ENCODE measurements around the gene COQ8A.

The COQ8A gene

DNA sequence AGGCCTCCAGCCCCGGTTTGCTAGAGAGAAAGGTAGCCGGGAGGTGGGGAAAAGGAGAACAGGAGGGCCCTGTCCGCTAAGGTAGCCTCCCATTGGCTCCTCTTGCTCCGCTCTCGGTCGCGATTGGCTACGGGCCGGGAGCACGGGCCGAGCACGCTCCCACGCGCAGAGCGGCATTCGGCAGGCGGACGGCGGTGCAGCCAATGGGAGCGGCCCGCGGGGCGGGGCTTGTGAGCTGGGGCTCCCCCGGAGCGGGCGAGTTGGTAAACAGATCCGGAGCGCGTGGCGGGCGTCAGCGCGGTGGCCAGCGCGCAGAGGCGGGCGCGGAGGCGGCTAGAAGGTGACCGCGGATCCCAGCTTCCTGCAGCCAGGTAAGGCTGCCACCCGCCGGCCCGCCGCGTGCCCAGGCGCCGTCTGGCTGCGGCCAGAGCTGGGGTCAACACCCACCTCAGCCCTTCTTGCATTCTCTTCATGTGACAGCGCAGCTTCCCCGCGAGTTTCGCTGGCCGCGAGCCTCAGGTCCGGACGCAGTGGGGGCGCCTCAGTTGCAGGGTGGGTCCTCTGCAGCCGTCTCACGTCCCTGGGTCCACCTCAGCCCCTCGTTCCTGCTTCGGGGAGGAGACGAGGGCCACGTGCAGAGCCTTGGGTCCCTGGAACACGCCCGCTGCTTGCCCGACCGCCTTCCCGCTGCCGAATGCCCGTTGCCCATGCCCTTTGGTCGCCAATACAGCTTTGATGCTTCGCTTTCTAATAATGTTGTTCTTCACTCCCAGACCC is at the start of gene COQ8A:
COQ8A (plus strand) TSS at position 266 of the 777 bp plus-strand sequence. CDS start 21,092 bp downstream, outside the sequence.
- peak; percentile 99 for DNase-seq (ENCODE audit: low spot score)

DNA sequence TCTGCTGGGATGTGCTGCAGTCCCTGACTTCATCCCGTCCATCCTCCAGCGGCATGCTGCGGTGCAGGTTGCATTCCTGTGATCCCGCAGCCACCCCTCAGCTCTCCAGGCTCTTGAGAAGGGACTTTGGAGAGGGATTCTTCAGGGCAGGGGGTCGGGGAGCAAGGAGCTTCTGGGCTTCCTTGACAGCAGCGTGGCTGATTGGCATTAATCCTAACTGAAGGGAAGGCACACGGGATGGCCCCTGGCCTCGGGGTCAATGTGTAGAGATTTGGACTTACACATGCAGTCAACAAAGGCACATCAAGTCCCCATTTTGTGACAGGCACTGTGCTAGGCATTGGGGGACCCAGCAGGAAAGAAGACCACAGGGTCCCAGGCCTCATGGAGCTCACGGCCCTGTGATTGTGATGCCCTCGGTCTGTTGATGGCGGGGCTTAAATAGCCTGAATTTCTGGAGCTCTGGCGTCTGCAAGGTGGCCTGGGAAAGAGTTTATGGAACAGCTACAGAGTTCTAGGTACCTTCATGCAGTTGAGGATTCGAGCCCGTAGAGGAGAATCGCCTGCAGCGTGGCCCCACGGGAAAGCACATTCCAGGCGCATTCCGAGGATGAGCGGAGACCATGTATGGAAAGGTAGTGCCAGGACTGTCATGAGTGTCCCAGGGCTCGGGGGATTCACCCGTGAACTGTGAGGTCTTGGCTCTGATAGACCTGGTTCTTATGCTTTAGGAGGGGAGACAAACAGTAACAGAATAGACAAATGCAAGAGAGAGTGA is 49.6 kb upstream of the COQ8A start:
- DNase-seq (ENCODE audit: low spot score), result no peak

GRCh38 chr1:226891346-226891745 is 48.7 kb upstream of the COQ8A start:
- no peak for DNase-seq (ENCODE audit: low spot score)

DNA sequence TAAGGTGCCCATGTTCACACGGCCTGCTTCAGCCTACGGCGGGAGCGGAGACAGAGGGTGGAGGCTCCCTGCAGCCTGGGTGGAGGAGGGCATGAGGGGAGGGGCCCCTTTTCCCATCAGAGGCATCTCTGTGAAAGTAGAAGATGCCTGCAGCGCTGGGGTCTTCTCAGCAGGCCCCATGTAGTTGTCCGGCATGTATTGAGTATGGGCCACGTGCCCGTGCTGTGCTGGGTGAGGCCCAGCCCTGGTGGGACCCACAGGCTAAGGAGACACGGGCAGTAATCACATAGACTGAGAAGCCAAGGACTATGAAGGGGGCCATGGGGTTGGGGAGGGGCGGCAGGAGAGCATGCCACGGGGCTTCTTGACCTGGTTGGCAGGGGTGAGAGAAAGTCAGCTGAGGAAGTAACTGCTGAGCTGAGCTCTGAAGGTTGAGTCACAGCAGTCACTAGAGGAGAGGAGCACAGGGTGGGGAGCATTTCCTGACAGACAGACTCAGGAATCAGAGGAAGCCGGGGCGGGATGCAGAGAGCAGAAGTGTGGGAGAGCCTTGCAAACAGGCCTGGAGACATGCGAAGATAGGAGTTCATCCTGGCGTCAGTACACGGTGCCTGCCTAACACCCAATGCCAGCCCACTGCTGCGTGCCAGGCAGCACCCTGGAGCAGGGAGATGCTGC is 48.1 kb upstream of the COQ8A start:
- peak; percentile 30 for DNase-seq (ENCODE audit: low spot score)

GRCh38 chr1:226892524-226892875 is 47.6 kb upstream of the COQ8A start:
- no peak for DNase-seq (ENCODE audit: low spot score)

DNA sequence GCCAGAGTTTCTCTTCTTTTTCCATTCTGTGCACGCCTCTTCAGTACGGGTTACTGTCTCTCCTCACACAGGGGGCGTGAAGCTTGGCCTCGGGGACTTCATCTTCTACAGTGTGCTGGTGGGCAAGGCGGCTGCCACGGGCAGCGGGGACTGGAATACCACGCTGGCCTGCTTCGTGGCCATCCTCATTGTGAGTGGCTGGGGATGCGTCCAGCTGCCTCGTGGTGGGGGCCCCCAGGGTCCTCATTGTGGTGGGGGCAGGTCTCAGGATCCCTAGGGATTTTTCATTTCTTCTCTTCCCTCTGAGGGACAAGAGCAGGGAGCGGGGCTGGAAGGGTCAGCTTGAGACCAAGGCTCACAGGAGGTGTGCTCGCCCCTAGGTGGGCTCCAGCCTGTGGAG is 46.2 kb upstream of the COQ8A start:
- DNase-seq (ENCODE audit: low spot score), result no peak

DNA sequence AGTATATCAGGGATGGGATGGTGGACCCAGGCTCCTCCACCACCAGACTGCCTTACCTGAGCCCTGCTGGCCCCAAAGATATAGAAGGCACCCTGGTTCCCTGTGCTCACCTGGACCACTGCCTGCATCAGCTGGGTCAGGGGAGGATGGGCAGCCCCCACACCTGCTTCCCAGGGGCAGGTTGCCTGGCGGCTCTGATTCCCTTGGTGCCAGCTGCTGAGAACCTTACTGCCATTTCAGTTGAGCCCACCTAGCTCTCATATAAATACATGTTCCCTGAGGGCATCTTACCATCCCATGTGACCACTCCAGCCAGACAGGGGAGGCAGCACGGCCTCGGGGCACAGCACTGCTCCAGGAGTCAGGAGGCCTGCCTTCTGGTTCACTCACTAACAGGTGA is 45.3 kb upstream of the COQ8A start:
- DNase-seq (ENCODE audit: low spot score), result no peak

- no peak for DNase-seq (ENCODE audit: low spot score)
Measured at GRCh38 chr1:226895644-226896043, 44.5 kb upstream of the COQ8A start.

DNA sequence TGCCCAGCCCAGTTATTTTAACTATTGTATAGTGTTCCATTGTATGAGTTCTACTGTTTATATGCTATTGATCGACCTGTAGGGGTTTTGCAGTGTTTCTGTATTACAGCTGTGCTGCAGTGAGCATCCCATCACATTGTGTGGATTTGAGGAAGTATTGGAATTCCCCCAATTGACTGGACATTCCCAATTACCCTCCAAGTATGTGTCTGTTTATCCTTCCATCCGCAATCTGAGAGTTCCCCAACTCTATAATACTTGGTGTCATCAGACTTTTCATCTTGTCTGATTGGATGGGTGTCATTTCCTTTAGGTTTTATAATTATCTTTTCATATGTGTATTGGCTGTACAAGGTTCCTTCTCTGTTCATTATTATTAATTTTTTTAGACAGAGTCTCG is 41.8 kb upstream of the COQ8A start:
- DNase-seq (ENCODE audit: low spot score), result no peak

- DNase-seq (ENCODE audit: low spot score), result no peak
Measured at GRCh38 chr1:226901421-226901820, 38.7 kb upstream of the COQ8A start.

GRCh38 chr1:226902601-226903000 is 37.5 kb upstream of the COQ8A start:
- no peak for DNase-seq (ENCODE audit: low spot score)

DNA sequence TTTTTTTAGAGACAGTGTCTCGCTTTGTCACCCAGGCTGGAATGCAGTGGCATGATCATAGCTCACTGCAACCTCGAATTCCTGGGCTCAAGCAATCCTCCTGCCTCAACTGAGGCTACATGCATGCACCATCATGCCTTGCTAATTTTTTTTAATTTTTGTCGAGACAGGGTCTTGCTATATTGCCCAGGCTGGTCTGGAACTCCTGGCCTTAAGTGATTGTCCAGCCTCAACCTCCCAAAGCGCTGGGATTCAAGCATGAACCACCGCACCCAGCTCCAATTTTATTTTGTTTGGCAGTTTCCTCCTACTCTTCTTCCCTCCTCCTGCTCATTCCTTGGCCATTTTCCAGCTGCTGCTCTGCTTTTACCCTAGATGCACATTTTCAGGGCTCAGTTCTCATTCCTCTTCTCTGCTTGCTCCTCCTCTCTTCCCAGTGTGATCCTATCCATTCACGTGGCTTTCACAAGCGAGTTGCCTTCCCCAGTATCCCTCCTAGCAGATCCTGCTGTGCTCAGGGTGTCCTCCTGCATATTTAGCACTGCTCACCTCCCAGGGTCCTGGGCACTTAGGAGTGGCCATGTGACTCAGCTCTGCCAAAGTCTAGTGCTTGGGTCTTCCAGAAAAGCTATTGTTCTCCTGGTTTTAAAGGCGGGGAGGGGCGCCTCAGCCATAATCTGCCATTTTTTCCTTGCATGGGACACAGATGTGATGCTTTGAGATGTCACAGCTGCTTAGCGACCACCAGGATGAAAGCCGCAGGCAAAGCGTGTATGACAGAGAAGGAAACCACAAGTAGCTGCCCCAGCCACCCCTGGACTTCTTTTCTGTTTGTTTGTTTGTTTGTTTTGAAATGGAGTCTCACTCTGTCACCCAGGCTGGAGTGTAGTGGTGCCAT is 36.0 kb upstream of the COQ8A start:
- DNase-seq (ENCODE audit: low spot score), result peak; percentile 54

DNA sequence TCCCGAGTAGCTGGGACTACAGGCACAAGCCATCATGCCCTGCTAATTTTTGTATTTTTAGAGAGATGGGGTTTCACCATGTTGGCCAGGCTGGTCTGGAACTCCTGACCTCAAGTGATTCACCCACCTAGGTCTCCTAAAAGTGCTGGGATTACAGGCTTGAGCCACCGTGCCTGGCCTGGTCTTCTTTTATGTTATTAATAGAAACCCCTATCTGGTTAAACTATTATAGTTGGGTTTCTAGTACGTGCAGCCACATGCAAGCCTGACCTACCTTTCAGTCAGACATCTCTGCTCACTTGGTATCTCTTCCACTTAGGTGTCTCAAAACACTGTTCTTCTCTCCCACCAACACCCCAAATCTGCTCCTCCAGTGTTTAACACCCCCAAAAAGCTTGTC is 35.3 kb upstream of the COQ8A start:
- no peak for DNase-seq (ENCODE audit: low spot score)

DNA sequence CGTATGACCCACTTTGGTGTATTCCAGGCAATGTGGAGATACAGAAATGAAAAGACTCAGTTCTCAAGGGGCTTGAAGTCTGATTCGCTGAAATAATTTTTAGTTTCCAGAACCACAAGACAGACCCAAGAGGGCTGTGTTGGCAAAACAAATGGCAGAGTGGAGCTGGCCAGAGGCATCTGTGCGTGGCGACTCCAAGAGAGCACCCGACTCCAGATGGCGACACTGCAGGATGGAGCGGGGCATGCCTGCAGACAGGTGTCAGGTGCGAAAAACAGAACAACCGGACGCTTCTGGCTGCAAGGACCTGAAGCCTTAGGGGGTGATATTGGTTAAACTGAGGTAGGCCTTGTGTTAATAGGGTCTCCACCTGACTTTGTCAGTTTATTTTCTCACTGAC is 31.7 kb upstream of the COQ8A start:
- no peak for DNase-seq (ENCODE audit: low spot score)

DNA sequence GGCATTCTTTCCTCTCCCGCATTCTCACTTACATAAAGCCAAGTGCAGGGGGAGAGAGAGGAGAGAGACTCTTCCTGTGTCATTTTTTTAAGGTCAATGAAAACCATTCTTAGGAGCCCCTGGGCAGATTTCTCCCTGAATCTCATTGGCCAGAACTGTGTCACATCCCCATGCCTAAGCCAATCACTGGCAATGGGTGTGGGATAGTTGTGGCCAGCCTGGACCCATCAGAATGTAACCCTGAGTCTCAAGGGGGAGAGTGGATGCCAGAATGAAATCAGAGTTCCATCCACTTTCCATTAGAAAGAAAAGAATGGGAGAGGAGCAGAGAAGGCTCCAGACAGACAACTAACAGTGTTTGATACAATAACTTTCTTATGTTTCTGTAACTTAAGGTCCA is 31.2 kb upstream of the COQ8A start:
- DNase-seq (ENCODE audit: low spot score), result no peak

GRCh38 chr1:226912587-226913176 is 27.4 kb upstream of the COQ8A start:
- DNase-seq (ENCODE audit: low spot score), result no peak

DNA sequence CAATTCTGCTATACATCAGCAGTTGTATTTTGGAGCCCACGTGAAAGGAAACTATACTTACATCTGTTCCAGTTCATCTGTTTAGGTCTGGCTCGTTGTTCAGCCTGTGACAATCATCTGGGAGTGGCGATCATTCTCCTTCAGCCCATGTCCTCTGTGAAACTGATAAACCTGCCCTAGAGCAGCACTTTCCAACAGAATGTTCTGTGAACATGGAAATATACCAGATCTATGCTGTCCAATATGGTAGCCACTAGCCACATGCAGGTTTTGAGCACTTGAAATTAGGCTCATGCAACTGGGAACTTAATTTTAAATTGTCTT is 24.5 kb upstream of the COQ8A start:
- no peak for DNase-seq (ENCODE audit: low spot score)

GRCh38 chr1:226916497-226916896 is 23.6 kb upstream of the COQ8A start:
- DNase-seq (ENCODE audit: low spot score), result no peak

DNA sequence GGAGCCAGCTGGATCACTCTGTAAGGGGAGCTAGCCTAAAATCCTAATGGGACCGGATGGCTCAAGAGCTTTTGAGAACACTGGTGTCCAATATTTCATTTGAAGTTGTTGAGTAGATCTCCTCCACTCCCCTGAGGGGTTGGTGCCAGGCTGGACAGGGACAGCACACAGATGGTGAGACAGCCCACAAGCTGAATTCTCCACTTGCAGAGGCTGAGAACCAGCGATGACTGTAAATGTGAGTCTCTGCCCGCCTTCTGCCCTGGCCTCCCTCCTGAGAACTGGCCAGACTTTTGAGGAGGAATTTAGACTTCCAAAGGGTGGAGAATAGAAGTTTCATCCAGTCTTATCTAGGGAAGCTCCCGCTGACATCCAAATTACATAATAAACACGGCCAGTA is 20.5 kb upstream of the COQ8A start:
- DNase-seq (ENCODE audit: low spot score), result no peak

GRCh38 chr1:226919995-226920394 is 20.1 kb upstream of the COQ8A start:
- no peak for DNase-seq (ENCODE audit: low spot score)

DNA sequence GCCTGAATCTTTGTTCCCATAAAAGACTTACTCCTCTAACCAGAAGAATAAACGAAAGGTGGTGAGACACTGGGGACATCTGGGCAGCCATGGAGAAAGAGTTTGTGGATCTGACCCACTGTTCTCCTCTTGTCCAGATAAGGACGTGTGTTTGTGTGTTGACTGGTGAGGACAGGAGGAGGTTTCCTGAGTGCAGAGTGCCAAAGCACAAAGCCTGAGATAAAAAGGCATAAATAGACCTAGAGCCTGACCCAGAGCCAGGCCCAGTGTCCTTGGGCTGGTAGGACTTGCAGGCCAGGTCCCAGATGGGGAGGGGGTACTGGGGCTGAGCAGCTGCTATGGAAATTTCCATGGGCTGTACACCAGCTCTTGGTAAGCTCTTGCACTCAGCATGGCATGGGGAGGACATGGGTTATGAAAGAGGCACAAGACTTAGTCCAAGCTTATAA is 19.6 kb upstream of the COQ8A start:
- DNase-seq (ENCODE audit: low spot score), result no peak

DNA sequence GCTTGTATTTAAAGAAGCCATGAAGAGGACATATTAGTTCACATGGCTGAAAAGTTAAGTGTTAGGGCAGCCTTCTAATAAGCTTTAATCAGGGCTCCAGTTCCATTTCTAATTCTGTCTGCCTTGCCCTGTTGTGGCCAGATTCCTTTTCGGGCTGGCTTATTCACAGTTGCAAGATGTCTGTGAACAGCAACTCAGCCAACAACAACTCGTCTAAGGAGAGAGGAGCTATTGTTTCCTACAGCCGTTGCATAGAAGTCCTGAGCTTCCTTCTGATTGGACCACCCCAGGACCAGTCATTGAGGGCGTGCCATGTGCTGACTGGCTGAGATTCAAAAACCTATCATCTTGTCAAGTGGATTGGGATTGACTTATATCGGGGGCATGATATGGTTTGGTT is 18.6 kb upstream of the COQ8A start:
- DNase-seq (ENCODE audit: low spot score), result no peak
